HepG2 (cell line): ENCODE results near the gene TOB1. TPM values are rescaled to one million over a fixed set of nuclear protein-coding genes. Genes with fewer than 3 reads are reported as not detected.
A peak's percentile ranks its signal among the peaks of the same experiment; 100 is the strongest.

ENCODE experiments used
- FOSL2 ChIP-seq: sonication (generic); formaldehyde crosslinking; IDR thresholded peaks from 2 replicates; pipeline ENCODE4 v1.4.0; 2020; ENCODE audit warnings: missing genetic modification reagents
- FOXK2 ChIP-seq: fragments of 450-650 bp; IDR thresholded peaks from 2 replicates; pipeline ENCODE4 v1.6.1; 2016
- JUN ChIP-seq: sonication (generic); formaldehyde crosslinking; IDR thresholded peaks from 2 replicates; pipeline ENCODE4 v1.4.0; 2020; ENCODE audit warnings: mild to moderate bottlenecking, missing genetic modification reagents
- KMT2B ChIP-seq: IDR thresholded peaks from 2 replicates; pipeline ENCODE4 v1.6.1; 2016; ENCODE audit warnings: missing genetic modification reagents, missing compliant biosample characterization
- NCOA2 ChIP-seq: sonication (generic); formaldehyde crosslinking; IDR thresholded peaks from 2 replicates; pipeline ENCODE4 v1.8.0; 2022; ENCODE audit warnings: inconsistent platforms
- NR2F2 ChIP-seq: IDR thresholded peaks from 2 replicates; pipeline ENCODE4 v1.6.1; 2012; ENCODE audit warnings: low read depth, inconsistent platforms, borderline replicate concordance
- SALL2 ChIP-seq: sonication (generic); formaldehyde crosslinking; IDR thresholded peaks from 2 replicates; pipeline ENCODE4 v1.8.1; 2023; ENCODE audit warnings: mild to moderate bottlenecking, missing genetic modification reagents, inconsistent platforms
- ZNF232 ChIP-seq: sonication (generic); formaldehyde crosslinking; IDR thresholded peaks from 2 replicates; pipeline ENCODE4 v1.4.0; 2020; ENCODE audit warnings: missing genetic modification reagents, borderline replicate concordance
- ZNF704 ChIP-seq: sonication (generic); formaldehyde crosslinking; IDR thresholded peaks from 2 replicates; pipeline ENCODE4 v1.8.1; 2023; ENCODE audit warnings: mild to moderate bottlenecking, inconsistent platforms, moderate library complexity, missing genetic modification reagents, borderline replicate concordance
- polyA plus RNA-seq, 8 experiments: library from polyadenylated mRNA; depleted of rRNA in 3 of 8; stranded (reverse) in 7 of 8; unstranded in 1 of 8; fragments of >200 nt; fragmentation: Illumina TruSeq in 4 of 8; extraction: Trizol in 4 of 8; gene quantifications; 2 replicates each; pipeline versions ENCODE4 v1.2.1 to v1.2.3, GENCODE V29; 2011 to 2016; ENCODE audit warnings: low read depth in 4 of 8, missing spikeins in 1 of 8, mixed read lengths in 1 of 8; ENCODE audit not compliant: insufficient read depth in 1 of 8
- total RNA-seq, 5 experiments: library from RNA; depleted of rRNA; stranded (reverse); fragments of >200 nt; fragmentation: Illumina TruSeq; extraction: Trizol; gene quantifications; 2 replicates each; pipeline ENCODE4 v1.2.3, GENCODE V29; 2016; ENCODE audit warnings: low read depth in 1 of 5
- TF ChIP-seq, protein P1 (sequence below): sonication (generic); formaldehyde crosslinking; conservative IDR thresholded peaks from 2 replicates; pipeline ENCODE4 v1.8.0; 2022; ENCODE audit warnings: mild to moderate bottlenecking, moderate library complexity, missing genetic modification reagents

TOB1 gene
- total and polyA plus RNA-seq, 2 of the 13 experiments (the other 11 are each of a cell fraction or from before 2014, with no cell fraction given) = 21.9 to 57.7 TPM

- TF ChIP-seq FOSL2 (CRISPR knock-in tag) (peak; percentile 67), ZNF704 (peak; percentile 34; the same call in 1 of the 2 replicates), NCOA2 (0 out of 2 replicates have a peak, but pooled peaks have one; percentile 27), KMT2B (peak; percentile 60), SALL2 (CRISPR knock-in tag) (peak; percentile 69; the same call in 1 of the 2 replicates), NR2F2 (no peak), ZNF232 (CRISPR knock-in tag) (peak; percentile 52; the same call in 1 of the 2 replicates), FOXK2 (no peak), JUN (CRISPR knock-in tag) (peak; percentile 85)
- TF ChIP-seq, protein P1, sequence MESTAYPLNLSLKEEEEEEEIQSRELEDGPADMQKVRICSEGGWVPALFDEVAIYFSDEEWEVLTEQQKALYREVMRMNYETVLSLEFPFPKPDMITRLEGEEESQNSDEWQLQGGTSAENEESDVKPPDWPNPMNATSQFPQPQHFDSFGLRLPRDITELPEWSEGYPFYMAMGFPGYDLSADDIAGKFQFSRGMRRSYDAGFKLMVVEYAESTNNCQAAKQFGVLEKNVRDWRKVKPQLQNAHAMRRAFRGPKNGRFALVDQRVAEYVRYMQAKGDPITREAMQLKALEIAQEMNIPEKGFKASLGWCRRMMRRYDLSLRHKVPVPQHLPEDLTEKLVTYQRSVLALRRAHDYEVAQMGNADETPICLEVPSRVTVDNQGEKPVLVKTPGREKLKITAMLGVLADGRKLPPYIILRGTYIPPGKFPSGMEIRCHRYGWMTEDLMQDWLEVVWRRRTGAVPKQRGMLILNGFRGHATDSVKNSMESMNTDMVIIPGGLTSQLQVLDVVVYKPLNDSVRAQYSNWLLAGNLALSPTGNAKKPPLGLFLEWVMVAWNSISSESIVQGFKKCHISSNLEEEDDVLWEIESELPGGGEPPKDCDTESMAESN = 0 out of 2 replicates have a peak, but pooled peaks have one; percentile 62
Observed at GRCh38 chr17:50844117-50844700, 21.9 kb downstream of the TOB1 start (continued).
